Tongue (tissue), 2 donors: ENCODE data around the gene TBC1D22A. TPM values are rescaled to one million over a fixed set of nuclear protein-coding genes. Genes with fewer than 3 reads are reported as not detected.
A peak's percentile ranks its signal among the peaks of the same experiment; 100 is the strongest.

Source experiments
- DNase-seq: peaks from one replicate; pipeline ENCODE4 v3.0.0-alpha.2; 2015
- total RNA-seq: library from RNA; depleted of rRNA; stranded (reverse); fragments of >200 nt; gene quantifications from one replicate; pipeline ENCODE4 v1.2.3, GENCODE V29; 2014

TBC1D22A gene
- total RNA-seq, 1 donor from 2014 or later, result 14.3 TPM

DNA sequence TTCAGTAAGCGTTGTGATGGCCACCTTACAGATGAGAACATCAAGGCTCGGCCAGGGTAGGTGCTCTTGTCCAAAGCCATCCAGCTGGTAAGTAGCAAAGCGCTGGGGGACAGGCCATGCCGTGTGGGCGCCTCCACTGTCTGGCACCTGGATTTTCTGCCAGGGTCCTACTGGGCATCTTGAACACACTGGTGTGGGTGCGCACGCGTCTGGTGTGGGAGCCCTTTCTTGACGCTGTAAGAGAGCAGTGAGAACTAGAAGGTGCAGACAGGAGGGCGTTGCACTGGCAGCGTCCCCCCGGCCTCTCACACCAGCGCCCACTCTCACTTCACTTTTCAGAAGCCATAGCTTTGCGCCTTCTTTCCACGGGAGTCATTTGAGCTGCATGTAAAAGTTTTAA, 296.6 kb downstream of the TBC1D22A start:
- DNase-seq, result no peak

DNA sequence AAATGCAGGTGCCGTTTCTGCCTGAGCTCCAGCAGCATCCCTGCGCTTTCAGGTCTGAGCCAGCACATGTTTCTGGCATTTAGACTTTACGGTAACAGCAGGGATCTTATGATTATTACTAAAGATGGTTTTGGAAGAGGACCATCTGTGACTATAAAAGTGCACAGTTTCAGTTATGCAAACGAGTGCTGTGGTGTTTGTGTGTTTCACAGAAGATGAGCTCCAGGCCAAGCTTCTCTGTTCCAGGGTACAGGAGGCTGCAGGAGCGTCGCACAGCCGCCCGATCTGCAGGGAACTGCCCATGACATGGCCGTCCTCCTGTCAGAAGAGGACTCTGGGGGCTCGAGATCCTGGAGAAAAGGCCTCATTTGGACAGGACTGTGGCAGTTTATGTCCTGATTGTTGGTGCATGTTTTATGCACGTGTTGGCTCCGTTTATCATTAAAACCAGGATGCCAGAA, 297.3 kb downstream of the TBC1D22A start:
- DNase-seq, result peak; percentile 64

DNA sequence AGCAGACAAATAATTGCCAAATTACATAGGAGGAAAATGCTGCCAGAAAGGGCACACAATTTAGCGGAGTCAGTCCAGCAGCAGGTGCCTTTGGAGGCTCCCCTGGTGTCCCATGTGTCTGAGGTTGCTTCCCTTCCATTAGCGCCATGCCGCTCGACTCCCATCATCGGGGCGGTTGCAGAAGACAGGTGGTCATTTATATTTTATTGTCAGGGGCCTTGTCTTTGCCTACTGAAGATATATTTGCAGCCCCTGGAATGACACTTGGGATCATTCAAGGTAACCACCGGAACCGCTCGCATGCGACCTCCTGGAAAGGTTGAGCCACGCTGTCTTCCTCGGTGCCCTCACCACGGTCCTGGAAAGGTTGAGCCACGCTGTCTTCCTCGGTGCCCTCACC, 298.3 kb downstream of the TBC1D22A start:
- DNase-seq, result no peak

DNA sequence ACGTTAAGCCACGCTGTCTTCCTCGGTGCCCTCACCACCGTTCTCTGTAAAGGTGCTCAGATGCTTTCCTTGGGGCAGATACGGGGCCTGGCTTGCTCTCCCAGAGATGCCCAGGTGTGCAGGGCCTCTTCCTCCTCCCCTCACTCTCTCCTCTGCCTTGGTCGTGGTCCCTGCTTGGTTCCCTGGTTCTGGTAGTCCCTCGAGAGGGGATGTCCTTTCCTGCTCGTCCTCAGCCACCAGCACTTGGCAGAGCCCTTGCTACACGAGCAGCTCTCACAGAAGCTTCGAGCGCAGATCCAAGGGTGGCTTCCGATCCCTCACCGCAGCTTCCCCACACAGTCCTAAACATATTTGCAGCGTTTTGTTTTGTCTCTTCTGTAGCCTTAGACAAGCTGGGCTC, 298.8 kb downstream of the TBC1D22A start:
- DNase-seq, result no peak

DNA sequence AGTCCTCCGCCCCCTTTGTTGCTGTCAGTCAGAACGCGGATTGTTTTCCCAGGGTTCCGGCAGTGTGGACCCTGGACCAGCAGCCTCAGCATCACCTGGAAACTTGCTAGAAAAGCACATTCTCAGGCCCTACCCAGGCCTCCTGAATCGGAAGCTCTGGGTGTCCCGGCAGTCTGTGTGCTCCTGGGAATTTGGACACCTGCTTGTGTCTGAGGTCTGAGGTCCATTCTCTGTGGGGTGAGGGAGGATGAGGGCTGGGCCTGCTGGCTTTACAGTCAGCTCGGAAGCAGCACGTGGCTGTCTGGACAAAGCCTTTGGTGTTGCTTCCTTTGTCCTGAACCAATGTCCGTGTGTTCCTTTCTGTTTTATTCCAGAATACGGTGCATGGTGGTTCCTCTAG, 299.7 kb downstream of the TBC1D22A start:
- DNase-seq, result no peak

DNA sequence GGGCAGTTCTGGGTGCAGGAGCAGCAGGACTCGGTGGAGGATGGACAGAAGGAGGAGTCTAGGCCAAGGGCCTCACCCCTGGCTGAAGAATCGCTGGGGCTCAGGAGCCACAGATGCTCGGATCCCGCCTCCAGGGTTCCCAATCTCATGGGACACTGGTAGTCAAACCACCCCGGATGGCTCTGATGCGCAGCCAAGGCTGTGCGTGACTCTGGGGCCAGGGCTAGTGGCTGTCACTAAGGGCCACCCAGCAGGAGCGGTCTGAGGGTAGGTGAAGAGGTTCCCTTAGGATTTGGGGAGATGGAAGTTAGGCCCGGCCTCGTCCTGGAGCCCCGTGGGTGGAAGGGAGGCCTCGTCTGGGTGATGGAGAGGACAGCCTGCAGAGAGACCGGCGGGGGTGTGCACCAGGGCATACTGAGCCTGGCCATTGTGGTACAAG, 300.6 kb downstream of the TBC1D22A start:
- DNase-seq, result no peak

DNA sequence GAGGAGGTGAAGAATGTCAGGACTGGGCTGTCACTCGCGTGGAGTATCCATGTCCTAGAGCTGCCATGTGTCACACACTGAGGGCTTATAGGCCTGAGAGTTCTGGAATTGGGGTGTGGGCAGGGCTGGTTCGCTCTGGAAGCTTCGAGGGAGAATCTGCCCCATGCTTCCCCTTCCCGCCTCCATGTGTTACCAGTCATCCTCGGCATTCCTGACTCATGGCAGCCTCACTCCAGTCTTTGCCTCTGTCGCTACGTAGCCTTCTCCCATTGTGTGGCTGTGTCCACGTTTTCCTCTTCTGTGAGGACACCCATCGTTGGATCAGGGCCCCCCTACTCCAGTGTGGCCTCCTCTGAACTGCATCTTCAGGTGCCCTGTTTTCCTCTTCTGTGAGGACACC, 301.2 kb downstream of the TBC1D22A start:
- DNase-seq, result no peak

DNA sequence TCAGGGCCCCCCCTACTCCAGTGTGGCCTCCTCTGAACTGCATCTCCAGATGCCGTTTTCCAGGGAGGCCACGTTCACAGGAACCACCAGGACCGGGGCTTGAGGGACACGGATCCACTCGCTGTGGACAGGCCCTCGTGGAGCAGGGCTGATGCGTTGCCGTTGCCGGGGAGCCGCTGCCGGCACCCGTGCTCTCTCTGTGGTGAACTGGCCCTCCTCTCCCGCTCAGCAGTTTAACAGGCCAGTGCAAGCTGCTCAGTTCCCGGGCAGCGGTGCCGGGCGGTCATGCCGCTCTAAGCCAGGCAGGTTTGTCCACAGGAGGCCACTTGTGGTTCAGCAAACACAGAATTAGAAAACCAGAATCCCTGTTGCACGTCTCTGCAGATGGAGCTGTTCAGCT, 301.6 kb downstream of the TBC1D22A start:
- DNase-seq, result no peak

DNA sequence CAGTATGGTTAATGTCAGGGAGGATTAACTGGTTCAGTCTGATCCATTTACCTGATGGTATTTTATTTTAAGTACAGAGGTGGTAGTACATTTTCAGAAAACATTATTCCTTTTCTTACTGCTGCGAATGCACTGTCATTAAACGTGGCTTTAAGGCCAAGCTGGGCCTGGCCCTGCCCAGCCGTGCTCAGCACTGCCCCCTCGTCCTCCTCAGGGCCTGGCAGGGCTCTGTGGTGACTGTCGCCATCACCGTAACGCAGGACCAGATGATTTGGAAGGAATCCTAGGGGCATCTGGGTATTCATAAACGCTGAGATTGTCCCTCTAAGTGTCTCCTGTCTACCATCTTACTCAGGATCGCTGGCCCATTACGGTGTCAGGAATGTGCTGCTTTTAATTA, 302.0 kb downstream of the TBC1D22A start:
- no peak for DNase-seq

DNA sequence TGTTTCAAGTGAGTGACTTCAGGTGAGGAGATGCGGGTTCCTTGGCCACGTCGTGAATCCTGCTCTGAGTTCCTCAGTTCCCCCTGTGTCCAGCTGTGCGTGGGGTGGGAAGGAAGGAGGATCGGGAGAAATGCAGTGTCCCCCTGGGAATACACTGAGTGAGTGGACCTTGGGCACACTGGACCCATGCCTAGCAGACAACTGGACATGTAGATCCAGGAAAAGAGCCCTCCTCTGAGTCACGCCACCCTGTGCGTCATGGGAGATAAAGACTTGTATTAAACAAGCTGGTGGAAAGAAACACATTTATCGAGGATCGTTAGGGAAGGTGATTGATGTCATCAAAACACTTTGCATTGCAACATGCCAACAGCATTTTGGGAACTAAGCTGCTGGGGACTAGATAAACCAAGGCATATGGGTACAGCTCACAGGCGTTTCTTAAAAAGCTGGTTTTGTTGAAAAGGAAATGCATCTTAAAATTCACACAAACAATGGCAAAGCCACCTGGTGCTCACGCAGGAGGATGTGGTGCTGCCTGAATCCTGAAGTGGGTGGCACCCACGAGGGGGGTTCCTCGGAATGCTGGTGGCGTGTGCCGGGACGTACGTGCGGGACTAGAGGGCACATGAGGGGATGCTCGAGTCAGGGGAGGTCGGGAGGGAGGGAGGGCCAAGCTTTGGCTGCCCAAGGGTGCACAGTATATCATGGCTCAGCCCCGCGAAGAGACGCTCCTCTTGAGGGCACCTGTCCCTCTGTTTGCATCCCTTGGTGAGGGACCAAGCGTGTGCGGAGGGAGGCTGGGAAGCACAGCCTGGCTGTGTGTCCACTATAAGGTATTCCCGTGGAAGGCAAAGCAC, 303.5 kb downstream of the TBC1D22A start:
- DNase-seq, result no peak

DNA sequence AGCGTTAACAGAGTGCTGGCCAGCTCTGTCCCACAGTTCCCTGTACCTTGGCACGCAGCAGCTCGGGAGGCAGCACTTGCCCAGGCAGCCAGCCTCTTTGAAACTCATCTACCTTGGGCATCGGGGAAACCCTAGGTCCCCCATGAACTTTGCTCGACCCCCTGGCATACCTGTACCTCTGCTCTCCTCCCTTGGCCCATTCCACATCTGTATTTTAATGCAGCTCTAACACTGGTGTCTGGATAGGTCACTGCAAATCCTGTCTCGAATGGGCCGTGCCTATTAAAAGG, 304.1 kb downstream of the TBC1D22A start:
- DNase-seq, result no peak

DNA sequence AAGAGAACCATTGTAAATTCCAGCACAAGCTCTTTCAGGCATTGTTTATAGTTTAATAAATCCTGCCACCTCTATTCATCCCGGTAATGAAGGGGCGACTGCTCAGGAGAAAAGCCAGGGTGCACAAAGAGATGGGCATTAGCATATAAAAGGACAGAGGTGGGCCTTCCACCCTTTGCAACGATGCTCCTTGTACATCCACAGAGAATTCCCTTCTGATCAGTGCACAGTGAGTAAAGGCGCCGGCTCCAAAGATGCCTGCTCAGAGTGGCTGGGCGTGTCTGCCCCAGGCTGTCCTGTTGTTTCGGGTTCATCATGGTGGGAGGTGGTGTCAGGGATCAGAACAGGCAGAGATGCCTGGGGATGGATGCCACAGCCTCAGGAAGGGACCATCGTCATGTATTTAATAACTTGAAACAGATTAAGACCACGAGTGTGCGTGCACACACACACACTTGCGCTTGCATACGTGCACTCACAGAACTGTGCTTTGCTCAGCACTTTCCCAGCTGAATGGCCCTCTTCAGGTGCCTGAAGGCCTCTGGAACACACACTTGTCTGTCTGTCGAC, 305.0 kb downstream of the TBC1D22A start:
- DNase-seq, result no peak

DNA sequence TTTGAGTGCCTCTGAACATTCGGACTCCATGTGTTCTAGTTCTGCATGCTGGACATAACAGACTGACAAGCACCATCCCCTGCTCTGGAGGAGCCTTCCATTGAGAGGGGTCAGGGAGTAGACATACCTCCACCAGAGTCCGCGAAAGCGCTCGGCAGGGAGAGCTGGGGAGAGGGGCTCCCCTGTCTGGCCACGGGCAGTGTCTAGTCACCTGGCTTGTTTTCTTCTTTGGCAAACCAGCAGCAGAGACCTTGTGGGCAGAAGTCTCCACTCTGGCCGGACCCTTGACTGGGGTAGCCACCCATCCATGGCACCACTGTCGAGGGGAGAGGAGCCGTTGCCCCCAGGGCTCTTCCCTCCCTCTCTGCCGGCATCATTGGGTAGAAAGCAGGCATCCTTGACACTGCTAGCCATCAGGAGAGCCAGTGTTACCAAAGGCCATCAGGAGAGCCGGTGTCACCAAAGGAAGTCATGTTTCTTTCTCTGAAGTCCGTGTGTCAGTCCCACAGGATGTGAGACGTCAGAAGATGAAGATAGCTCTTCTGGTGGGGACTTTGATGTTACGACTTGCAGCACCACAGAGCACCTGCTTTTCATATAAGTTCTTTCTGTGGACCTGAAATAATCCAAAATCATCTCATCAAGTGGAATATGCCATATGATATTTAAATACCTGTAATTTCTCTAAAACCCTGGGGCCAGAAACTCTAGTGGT, 305.6 kb downstream of the TBC1D22A start:
- no peak for DNase-seq

DNA sequence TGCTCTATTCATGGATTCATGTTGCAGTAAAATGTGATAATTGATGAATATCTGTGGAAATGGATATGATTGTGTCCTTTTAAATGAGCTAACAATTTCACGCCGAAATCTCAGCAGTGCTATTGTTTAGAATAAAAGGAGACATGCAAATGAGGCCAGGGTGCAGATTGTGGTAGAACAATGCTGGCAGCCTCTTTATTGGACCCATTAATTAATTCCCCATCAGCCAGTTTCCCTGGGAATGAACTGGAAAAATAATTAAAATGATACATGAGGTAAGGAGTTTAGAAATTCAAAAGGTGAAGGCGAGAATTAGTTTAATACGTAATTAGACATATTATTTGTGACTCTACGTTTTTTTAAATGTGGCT, 306.2 kb downstream of the TBC1D22A start:
- DNase-seq, result no peak

DNA sequence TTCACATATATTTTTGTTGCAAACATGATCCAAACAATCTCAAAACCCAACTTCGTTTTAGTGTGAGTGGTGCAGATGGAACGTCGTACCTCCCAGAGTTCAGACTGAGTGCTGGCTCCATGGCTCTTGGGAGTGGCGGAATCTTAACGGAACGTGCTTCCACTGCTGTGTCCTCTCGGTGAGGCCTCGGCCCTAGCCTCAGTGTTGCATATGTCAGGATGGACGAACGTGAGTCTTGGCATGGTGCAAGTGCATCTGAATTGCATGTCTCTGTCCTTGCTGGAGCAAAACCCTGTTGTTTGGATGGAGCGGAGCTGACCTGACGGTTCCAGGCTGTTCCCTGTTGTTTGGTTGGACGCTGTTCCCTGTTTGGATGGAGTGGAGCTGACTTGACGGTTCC, 306.8 kb downstream of the TBC1D22A start:
- DNase-seq, result no peak

DNA sequence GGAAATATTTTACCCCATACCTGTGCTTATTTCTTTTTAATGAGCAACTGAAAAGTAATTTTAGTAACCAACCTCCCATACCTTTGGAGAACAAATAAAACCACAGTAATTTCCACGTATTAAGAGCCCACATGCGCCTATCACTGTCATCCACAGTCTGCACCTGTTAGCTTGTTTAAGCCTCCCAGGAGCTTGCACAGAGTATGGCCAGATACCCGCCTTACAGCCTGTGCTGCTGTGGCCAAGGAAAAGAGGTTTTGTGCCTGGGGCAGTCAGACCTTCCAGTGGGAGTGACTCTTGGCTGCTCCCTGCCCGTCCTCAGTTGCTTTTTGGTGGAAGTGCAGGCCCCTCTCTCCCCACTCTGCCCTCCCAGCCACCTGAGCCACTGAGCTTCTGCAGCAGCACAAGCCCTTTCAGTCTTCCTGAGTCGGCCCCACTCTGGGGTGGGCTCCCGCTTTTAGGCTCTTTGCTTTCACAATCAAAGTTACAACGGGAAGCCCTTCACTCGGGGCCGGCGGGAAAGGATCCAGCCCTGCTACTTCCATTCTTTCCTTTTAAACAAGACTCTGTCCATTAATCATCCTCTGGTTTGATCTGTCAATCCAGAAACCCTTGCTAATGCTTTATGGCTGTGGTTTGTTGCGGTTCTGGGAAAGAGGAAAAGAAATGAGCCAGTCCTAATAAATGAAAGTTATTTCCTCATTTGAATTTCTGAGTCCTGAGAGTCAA, 308.8 kb downstream of the TBC1D22A start:
- no peak for DNase-seq

DNA sequence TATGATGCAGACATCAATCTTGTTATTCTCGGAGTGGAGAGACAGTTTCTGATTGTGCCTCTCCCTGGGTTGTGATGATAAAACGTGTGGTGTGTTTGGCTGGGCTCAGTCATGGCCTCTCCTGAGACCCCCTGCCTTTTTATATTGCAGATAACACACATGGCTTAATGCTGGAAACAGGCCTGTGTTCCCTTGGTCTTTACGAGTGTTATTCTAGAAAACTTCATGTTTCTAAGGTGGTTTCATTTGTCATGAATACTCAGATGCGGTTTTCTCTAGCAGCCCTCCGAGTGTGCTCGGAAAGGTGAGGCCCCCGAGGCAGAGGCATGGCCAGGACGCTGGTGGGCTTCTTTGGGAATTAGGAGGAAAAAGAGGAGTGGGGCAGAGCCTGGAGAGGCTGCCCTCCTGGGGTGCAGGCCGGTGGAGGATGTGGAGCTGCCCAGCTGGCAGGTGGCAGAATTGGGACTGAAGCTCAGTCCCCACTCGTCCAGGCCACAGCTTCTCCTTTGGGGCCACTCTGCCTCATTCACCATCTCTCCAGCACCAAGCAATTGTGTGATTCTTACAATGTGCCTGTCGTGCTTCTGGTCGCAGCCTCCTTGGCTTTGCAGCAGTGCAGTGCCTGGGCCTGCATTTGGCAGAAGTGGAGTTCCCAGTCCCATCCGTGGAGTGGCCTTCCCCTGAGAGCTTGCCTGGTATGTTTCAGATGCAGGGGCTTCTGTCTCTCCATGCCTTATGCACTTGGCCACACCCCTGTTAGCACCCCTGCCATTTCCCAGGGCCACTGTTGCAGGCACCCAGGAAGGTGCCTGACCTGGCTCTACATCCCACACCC, 309.6 kb downstream of the TBC1D22A start:
- no peak for DNase-seq

DNA sequence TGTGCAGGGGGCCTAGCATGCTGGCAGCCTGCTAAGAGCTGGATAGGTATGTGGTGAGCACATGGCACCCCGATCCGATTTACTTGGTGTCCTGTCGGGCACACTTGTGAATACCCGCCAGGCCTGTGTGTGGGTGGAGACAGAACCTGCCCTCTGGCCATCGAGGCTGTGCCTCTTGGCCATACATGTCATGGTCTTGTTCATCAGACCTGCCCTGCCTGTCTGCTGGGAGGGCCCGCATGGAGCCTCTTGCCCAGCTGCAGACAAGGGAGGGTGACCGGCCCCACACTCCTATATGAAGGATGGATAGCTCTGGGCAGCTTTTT, 310.2 kb downstream of the TBC1D22A start:
- DNase-seq, result no peak

DNA sequence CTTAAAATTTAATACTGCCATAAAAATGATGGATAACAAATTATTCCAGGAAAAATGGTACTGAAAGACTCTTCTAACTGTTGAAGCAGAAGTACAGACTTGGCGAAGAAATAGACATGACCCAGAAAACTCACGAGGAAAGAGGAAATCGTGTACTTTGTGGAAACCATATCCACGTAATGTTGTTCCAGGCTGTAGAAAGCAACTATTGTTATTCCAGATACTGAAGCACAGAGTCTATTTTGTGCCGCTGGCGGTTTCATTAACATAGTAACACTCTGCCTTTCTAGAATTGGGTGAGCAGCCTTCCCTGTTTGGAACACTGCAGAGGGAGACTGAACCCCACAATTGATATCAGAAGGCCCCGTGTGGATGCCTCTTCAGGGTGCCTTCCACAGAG, 310.6 kb downstream of the TBC1D22A start:
- DNase-seq, result no peak

DNA sequence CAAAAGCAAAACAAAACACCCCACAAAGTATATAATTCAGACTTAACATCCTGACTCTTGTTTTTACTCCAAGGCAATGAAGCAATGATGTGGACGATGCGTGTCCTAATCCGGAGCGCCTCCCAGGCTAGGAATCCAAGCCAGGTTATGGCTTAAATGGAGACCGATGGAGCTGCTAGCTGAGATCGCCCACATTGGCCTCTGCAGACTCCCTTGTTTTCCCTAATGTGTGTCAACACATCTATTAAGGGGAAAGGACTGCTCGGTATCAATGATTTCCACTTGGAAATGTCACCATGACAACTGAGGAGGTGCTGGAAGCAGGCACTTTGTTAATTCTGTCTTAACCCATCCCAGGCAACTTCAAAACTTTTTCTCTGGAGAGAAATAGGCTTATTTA, 311.7 kb downstream of the TBC1D22A start:
- no peak for DNase-seq

DNA sequence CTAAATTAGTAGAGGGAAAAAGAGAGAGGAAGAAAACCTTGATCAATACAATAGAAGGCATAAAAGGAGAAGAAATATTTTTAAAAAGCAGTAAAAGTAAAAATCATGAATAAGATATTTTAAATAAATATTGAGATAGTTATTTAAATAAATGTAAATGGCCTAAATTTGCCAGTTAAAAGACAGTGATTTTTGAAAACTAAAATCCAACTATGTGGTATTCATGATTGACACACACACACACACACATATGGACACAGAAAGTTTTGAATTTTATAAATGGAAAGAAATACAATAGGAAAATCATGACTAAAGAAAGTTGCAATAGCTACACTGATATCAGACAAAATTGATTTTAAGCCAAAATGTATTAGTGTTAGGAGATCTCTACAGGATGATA, 313.1 kb downstream of the TBC1D22A start:
- DNase-seq, result no peak

DNA sequence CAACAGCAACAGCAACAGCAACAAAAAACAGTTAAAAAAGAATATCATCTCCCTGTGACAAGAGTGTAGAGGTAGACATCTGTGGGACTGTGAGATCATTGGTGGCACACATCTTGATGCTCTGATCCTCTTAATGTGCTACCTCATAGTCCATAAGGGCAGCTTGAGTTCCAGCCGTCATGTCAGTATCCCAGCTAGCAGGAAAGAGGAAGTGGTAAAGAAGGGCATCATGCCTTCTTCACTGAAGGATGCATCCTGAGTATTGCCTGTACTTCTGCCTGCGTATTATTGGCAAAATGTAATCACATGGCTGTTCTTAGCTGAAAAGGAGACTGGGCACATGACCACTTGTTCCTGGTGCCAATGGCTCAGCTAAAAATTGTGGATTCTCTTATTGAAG, 314.3 kb downstream of the TBC1D22A start:
- no peak for DNase-seq
